Transverse colon (tissue), 4 donors: Measurements from ENCODE around the gene GOLGA3.

Source experiments
- EP300 ChIP-seq: sonication (generic); formaldehyde crosslinking; IDR thresholded peaks from one replicate; pipeline ENCODE4 v1.6.1; 2017; ENCODE audit warnings: antibody characterized with exemption, low read depth
- POLR2A ChIP-seq: fragments of 450-650 bp; IDR thresholded peaks from one replicate; pipeline ENCODE4 v1.6.1; 2016; ENCODE audit warnings: antibody characterized with exemption, mild to moderate bottlenecking, moderate library complexity
- POLR2AphosphoS5 ChIP-seq, 3 donors: sonication (generic); formaldehyde crosslinking; IDR thresholded peaks; one replicate each; pipeline ENCODE4 v1.6.1; 2016; ENCODE audit warnings: antibody characterized with exemption in 3 of 3
- TF ChIP-seq, protein P1 (sequence below), 5 experiments: fragments of 200-600 bp in 3 of 5; fragments of 450-650 bp in 2 of 5; sonication (generic) in 3 of 5; IDR thresholded peaks; 1 replicate in 2 of 5; 2 replicates in 3 of 5; pipeline ENCODE4 v1.5.1; 2016 to 2017; ENCODE audit warnings: antibody characterized with exemption in 5 of 5, inconsistent platforms in 3 of 5, mild to moderate bottlenecking in 2 of 5, moderate library complexity in 1 of 5

DNA sequence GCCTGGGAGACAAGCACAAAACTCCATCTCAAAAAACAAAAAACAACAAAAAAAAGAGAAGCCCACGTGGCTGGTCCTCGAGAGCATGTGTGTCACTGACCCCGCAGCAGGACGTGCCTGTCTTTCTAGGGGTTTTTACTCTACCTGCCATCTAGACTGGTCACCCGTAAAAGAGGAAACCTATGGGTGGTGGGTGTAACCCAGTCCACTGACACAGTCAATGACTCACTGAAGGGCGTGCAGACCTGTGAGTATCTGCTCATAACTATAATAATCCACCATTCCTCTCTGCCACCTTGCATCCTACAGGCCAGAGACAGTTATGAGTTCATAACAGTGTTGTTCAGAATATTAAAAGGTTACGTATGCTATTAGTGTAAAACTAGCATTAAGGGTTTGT is 4.6 kb downstream of the GOLGA3 start:
- TF ChIP-seq, protein P1, sequence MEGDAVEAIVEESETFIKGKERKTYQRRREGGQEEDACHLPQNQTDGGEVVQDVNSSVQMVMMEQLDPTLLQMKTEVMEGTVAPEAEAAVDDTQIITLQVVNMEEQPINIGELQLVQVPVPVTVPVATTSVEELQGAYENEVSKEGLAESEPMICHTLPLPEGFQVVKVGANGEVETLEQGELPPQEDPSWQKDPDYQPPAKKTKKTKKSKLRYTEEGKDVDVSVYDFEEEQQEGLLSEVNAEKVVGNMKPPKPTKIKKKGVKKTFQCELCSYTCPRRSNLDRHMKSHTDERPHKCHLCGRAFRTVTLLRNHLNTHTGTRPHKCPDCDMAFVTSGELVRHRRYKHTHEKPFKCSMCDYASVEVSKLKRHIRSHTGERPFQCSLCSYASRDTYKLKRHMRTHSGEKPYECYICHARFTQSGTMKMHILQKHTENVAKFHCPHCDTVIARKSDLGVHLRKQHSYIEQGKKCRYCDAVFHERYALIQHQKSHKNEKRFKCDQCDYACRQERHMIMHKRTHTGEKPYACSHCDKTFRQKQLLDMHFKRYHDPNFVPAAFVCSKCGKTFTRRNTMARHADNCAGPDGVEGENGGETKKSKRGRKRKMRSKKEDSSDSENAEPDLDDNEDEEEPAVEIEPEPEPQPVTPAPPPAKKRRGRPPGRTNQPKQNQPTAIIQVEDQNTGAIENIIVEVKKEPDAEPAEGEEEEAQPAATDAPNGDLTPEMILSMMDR (IDR thresholded peaks at IDR 0.05): no peak
- TF ChIP-seq POLR2AphosphoS5 (IDR thresholded peaks at IDR 0.05) (no peak), POLR2A (no peak), EP300 (no peak)
